Measurements from ENCODE around the gene PLEKHG1. TPM values are rescaled to one million over a fixed set of nuclear protein-coding genes. Genes with fewer than 3 reads are reported as not detected.

PLEKHG1 gene
- total RNA-seq (2014; rRNA removed; shearing (Covaris generic)), result not detected in 2 replicates

- peak; percentile 24 for DNase-seq (ENCODE audit: low read depth)
Observed at GRCh38 chr6:150599199-150600009, at the start of gene PLEKHG1. PLEKHG1 (plus strand) TSS chr6:150599885; CDS start chr6:150733682, 133,797 bp downstream.

- DNase-seq (ENCODE audit: low read depth), result no peak
Observed at GRCh38 chr6:150550244-150550643, 49.4 kb upstream of the PLEKHG1 start.

- no peak for DNase-seq (ENCODE audit: low read depth)
Observed at GRCh38 chr6:150557043-150557599, 42.6 kb upstream of the PLEKHG1 start.

DNA sequence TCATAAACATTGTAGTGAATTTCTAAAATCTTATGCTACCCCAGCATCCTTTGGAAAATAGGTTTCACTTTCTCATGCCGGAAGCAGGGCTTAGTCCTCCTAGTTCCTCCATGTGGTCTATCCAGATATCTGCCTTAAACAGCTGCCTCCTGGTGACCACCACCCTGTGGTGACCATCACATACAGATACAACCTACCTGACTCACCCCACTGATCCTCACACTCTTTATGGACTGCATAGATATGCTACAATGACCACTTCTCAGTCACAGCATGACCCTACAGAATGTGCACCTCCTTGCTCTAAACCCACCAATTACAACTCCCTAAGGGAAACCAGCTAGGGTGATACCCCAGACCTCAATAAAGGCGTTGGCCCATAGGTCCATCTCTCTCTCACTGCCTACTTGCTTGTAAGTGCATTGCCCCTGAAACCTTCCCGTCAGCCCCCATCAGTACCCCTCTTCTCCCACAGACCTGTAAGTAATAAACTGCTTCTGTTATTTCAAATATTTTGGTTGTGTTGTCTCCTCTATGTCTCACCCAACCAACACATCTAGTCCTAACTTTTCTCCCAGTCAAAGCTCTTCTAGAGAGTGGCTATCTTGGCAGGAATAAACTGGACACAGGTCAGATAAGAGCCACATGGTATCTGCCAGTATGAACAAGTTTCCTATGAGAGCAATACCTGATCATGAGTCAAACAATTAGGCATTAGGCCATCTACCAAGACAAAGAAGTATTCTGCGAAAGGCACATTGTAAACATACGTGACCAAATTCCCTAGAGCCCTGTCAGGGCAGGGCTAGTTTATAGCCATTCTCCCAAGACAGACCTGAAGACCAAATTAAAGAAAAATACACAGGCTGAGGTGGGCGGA, 39.4 kb upstream of the PLEKHG1 start:
- no peak for DNase-seq (ENCODE audit: low read depth)

DNA sequence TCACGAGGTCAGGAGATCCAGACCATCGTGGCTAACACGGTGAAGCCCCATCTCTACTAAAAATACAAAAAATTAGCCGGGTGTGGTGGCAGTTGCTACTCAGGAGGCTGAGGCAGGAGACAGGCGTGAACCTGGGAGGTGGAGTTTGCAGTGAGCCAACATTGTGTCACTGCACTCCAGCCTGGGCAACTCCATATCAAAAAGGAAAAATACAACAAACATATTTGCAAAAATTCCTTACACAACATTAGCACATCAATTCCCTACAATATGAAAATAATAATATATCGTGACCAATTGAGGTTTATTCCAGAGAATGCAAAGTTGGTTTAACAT, 38.8 kb upstream of the PLEKHG1 start:
- DNase-seq (ENCODE audit: low read depth), result no peak

DNA sequence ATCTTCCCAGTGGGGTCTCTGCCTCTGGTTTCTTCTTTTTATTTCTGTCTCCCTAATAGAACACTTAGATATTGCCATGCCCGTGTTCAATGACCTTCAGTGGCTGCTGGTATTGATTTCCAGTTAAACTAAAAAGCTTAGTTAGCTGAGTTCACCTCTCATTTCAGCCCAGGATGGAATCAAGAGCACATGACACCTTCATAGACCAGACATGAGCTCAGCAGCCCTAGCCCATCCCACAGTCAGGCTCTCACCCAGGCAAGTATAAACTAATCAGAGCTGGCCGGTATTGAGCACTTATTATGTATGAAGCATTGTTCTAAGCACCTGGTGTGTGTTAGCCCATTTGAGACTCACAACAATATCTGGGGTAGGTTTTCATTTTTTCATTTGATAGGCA, 33.7 kb upstream of the PLEKHG1 start:
- no peak for DNase-seq (ENCODE audit: low read depth)

GRCh38 chr6:150566486-150566885, 33.2 kb upstream of the PLEKHG1 start:
- DNase-seq (ENCODE audit: low read depth), result no peak

GRCh38 chr6:150567380-150567779, 32.3 kb upstream of the PLEKHG1 start:
- DNase-seq (ENCODE audit: low read depth), result no peak

- peak; percentile 8 for DNase-seq (ENCODE audit: low read depth)
Observed at GRCh38 chr6:150567823-150568383, 31.8 kb upstream of the PLEKHG1 start.

GRCh38 chr6:150568560-150568959, 31.1 kb upstream of the PLEKHG1 start:
- no peak for DNase-seq (ENCODE audit: low read depth)

DNA sequence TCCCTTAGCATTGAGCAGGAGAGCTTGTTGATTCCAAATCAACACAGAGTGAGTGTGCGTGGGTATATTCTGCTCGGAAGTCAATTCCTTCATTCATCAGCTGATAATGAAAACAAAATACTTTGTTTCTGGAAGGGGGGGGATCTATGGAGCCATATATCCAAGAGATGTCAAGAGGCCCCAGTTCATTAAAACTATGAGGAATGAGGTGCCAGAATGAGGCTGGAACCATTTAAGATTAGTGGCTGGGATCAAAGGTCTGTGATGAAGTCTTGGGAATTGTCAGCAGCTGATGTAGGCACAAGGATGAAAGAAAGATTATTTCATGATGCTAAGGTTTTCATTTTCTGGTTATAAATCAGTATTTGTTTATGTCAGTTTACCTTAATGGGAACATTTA, 30.5 kb upstream of the PLEKHG1 start:
- no peak for DNase-seq (ENCODE audit: low read depth)

- no peak for DNase-seq (ENCODE audit: low read depth)
Observed at GRCh38 chr6:150573041-150573681, 26.5 kb upstream of the PLEKHG1 start.

- no peak for DNase-seq (ENCODE audit: low read depth)
Observed at GRCh38 chr6:150575836-150576235, 23.8 kb upstream of the PLEKHG1 start.

GRCh38 chr6:150576651-150577226, 22.9 kb upstream of the PLEKHG1 start:
- DNase-seq (ENCODE audit: low read depth), result no peak

GRCh38 chr6:150579611-150580010, 20.1 kb upstream of the PLEKHG1 start:
- no peak for DNase-seq (ENCODE audit: low read depth)

GRCh38 chr6:150580489-150580888, 19.2 kb upstream of the PLEKHG1 start:
- no peak for DNase-seq (ENCODE audit: low read depth)

DNA sequence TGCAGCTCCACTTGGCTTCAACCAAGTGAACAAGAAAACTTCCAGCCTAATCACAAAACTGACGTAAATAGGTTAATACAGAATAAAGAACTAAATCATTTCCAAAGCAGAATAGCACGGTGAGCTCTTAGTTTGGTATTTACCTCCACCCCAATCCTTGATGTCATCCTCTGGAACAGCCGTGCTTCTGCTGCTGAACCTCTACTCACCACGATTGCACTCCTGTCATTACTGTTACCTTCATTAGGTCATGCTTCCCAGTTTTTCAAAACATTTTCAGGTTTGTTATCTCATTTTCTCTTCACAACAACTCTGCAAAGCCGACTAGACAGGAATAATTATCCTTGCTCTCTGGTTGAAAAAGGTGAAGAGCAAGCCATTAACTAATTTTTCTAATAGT, 15.6 kb upstream of the PLEKHG1 start:
- no peak for DNase-seq (ENCODE audit: low read depth)

DNA sequence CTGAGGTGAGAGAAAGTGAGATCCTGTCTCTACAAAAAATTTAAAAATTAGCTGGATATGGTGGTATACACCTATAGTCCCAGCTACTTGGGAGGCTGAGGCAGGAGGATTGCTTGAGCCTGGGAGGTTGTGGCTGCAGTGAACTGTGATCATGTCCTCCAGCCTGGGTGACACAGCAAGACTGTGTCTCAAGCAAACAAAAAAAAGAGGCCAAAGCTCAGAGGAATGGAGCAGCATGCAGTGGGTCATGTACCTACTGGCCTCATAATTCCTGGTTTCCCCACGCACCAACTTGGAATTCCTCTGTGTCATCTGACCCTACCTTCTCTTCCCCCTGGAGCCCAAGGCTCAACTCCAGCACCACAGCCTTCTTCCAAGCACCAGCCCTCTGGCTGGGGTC, 15.1 kb upstream of the PLEKHG1 start:
- no peak for DNase-seq (ENCODE audit: low read depth)

- no peak for DNase-seq (ENCODE audit: low read depth)
Observed at GRCh38 chr6:150586850-150587359, 12.8 kb upstream of the PLEKHG1 start.

GRCh38 chr6:150587637-150588036, 12.0 kb upstream of the PLEKHG1 start:
- no peak for DNase-seq (ENCODE audit: low read depth)

GRCh38 chr6:150588888-150589499, 10.7 kb upstream of the PLEKHG1 start:
- DNase-seq (ENCODE audit: low read depth), result no peak
